Epithelial cell of esophagus (primary cell): ENCODE results near the gene HPDL.
"Not testable (repeated sequence)": the region's sequence is repeated elsewhere in the genome, so short reads cannot be mapped to it uniquely, and the experiment has no call there.

ENCODE experiments used
- DNase-seq: peaks from one replicate; pipeline ENCODE4 v3.0.0; 2010; ENCODE audit warnings: low read depth
- H3K4me3 ChIP-seq: 2 replicates; pipeline ENCODE4 v1.5.1; 2011; ENCODE audit warnings: mild to moderate bottlenecking, low read length, control low read depth
- CTCF ChIP-seq: IDR thresholded peaks from 2 replicates; pipeline ENCODE4 v1.5.1; 2011; ENCODE audit warnings: low read depth, mild to moderate bottlenecking, low read length, control low read depth, inconsistent platforms; ENCODE audit not compliant: insufficient read depth; ENCODE audit errors: missing control alignments

HPDL gene

GRCh38 chr1:45354838-45355237, 28.1 kb downstream of the HPDL start:
- DNase-seq: no peak
- no peak overlapping the region for H3K4me3 ChIP-seq
- TF ChIP-seq CTCF: no peak

GRCh38 chr1:45355683-45356082, 29.0 kb downstream of the HPDL start:
- no peak for TF ChIP-seq CTCF
- H3K4me3 ChIP-seq: no peak overlapping the region

DNA sequence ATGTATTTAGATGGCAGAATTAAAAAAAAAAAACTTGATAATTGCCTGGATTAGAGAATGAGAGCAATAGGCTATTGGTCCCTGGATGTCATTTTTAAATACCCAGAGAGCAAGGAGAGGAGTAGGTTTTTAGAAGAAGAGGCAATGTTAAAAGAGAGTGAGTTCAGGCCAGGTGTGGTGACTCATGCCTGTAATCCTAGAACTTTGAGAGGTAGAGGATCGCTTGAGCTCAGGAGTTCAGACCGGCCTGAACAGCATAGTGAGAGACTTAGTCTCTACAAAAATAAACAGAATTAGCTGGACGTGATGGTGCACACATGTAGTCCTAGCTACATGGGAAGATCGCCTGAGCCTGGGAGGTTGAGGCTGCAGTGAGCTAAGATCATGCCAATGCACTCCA, 29.5 kb downstream of the HPDL start:
- no peak for TF ChIP-seq CTCF
- H3K4me3 ChIP-seq: no peak overlapping the region
- peak; percentile 73 for DNase-seq

More at GRCh38 chr1:45355683-45356082, 29.0 kb downstream of the HPDL start:
- DNase-seq: peak; percentile 33

DNA sequence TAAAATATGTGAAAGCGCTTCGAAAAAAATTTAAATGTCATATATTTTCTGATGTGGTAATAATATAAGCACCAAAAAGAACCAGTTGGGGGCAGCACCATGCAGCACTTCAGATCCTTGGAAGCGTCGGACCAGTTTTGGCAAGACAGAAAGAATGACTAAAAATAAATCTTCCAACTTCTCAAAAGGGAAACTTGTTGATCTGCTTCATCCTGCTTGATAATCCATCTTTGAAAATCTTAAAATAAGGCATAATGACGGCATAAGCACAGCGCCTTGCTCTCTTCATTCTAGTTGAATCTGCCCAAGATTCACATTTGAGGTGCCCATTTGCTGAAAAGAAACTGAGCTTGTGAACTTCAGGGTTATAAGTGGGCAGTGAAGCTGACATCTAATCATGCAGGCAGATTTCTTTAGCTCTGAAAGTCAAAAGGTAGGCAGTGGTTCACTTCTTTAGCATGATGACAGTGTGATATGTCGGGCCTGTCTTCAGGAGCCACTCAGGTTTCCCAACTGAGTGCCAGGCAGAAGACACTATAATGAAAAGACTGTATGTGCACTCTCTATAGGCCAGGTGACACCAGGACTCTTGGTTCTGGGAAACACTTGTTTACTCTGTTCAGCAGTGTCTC, 33.3 kb downstream of the HPDL start:
- DNase-seq: peak; percentile 81
- no peak overlapping the region for H3K4me3 ChIP-seq
- TF ChIP-seq CTCF: peak; percentile 64

DNA sequence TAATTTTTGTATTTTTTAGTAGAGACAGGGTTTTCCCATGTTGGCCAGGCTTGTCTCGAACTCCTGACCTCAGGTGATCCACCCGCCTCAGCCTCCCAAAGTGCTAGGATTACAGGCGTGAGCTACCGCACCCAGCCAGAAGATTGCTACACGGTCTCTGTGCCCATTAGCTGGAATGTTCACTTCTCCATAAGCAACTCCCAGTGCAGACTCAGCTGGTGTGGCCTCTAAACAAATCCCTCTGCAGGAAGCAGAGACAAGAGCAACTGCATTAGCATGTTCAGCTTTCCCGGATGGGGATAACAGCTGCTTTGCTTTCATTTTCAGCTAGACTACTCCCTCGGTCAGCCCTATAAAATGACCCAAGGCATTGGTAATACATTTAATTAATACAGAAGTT, 34.3 kb downstream of the HPDL start:
- TF ChIP-seq CTCF: peak; percentile 33
- H3K4me3 ChIP-seq: not testable (repeated sequence)
- peak; percentile 66 for DNase-seq

DNA sequence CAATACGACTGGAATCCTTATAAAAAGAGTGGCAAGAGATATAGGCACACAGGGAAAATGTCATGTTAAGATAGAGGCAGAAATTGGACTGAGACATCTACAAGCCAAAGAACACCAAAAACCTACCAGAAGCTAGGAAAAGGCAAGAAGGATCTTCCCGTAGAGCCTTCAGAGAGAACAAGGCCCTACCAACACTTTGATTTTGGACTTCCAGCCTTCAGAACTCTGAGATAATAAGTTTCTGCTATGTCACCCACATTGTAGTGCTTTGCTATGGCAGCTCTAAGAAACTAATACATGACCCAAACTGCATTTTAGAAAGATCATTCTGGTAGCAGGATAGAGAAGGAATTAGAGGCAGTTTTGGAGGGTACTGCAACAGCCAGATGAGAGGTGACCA, 37.6 kb downstream of the HPDL start:
- no peak for TF ChIP-seq CTCF
- no peak for DNase-seq
- H3K4me3 ChIP-seq: no peak overlapping the region

DNA sequence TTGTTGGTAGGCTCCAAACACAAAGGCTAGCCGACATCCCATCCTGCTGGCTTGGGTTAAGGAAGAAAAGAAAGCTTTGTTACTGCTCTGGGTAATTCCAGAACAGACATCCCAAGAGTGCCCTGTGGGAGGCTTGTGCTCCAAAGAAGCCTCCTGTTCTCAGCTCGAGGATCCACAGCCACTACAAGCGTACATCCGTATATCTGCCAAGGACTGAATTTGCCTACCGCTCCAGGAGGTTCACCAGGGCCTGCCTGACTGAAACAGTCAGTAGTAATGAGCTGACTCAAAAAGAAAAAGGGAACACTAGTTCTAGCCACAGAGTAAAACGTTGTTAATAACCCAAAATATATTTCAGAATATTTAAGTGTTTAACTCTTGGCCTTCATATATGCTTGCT, 38.4 kb downstream of the HPDL start:
- TF ChIP-seq CTCF: no peak
- no peak overlapping the region for H3K4me3 ChIP-seq
- DNase-seq: no peak
